Measurements from ENCODE around the gene PRAMEF10.
"Not testable (repeated sequence)": the region's sequence is repeated elsewhere in the genome, so short reads cannot be mapped to it uniquely, and the experiment has no call there.

Gene PRAMEF10

GRCh38 chr1:12898170-12898569 lies at the start of gene PRAMEF10:
Gene PRAMEF10, minus strand, starts transcription at chr1:12898270. Its CDS starts 2,423 bp downstream, at chr1:12895847.
- not testable (repeated sequence) for DNase-seq (ENCODE audit: low spot score)

- DNase-seq (ENCODE audit: low spot score): not testable (repeated sequence)
Measured at GRCh38 chr1:12947480-12947879, 49.4 kb upstream of the PRAMEF10 start, which contains the start of gene PRAMEF6. Gene PRAMEF6, minus strand, starts transcription at chr1:12947580. Its CDS starts 5,062 bp downstream, at chr1:12942518.

- DNase-seq (ENCODE audit: low spot score): not testable (repeated sequence)
Measured at GRCh38 chr1:12924368-12924767, 26.3 kb upstream of the PRAMEF10 start.

- DNase-seq (ENCODE audit: low spot score): not testable (repeated sequence)
Measured at GRCh38 chr1:12921749-12922148, 23.7 kb upstream of the PRAMEF10 start.

GRCh38 chr1:12916310-12916709 lies 18.2 kb upstream of the PRAMEF10 start, which contains the start of gene PRAMEF7:
Gene PRAMEF7, plus strand, starts transcription at chr1:12916610. Its CDS starts 1,083 bp downstream, at chr1:12917693.
- not testable (repeated sequence) for DNase-seq (ENCODE audit: low spot score)

GRCh38 chr1:12903793-12904572 lies 5.9 kb upstream of the PRAMEF10 start:
- not testable (repeated sequence) for DNase-seq (ENCODE audit: low spot score)

- DNase-seq (ENCODE audit: low spot score): not testable (repeated sequence)
Measured at GRCh38 chr1:12899186-12899585, 1.1 kb upstream of the PRAMEF10 start.

- not testable (repeated sequence) for DNase-seq (ENCODE audit: low spot score)
Measured at GRCh38 chr1:12886101-12886500, 12.0 kb downstream of the PRAMEF10 start, which contains the start of gene PRAMEF4. Gene PRAMEF4, minus strand, starts transcription at chr1:12886201. Its CDS starts 2,807 bp downstream, at chr1:12883394.

- not testable (repeated sequence) for DNase-seq (ENCODE audit: low spot score)
Measured at GRCh38 chr1:12878453-12878852, 19.6 kb downstream of the PRAMEF10 start.

- not testable (repeated sequence) for DNase-seq (ENCODE audit: low spot score)
Measured at GRCh38 chr1:12863131-12863880, 34.8 kb downstream of the PRAMEF10 start.

- DNase-seq (ENCODE audit: low spot score): not testable (repeated sequence)
Measured at GRCh38 chr1:12856786-12857185, 41.3 kb downstream of the PRAMEF10 start, which contains the start of gene PRAMEF2. Gene PRAMEF2, plus strand, starts transcription at chr1:12857086. Its CDS starts 1,924 bp downstream, at chr1:12859010.

GRCh38 chr1:12851779-12852178 lies 46.3 kb downstream of the PRAMEF10 start:
- DNase-seq (ENCODE audit: low spot score): no peak

GRCh38 chr1:12848620-12849019 lies 49.5 kb downstream of the PRAMEF10 start, which contains the start of gene HNRNPCL1:
Gene HNRNPCL1, minus strand, starts transcription at chr1:12848720. Its CDS starts 431 bp downstream, at chr1:12848289.
- DNase-seq (ENCODE audit: low spot score): not testable (repeated sequence)

All from iPS-NIHi11 (cell line).